GM19025 (cell line): ENCODE results near the gene FCGR1A.
A peak's percentile ranks its signal among the peaks of the same experiment; 100 is the strongest.
"Not testable (repeated sequence)": the region's sequence is repeated elsewhere in the genome, so short reads cannot be mapped to it uniquely, and the experiment has no call there.

Experiments used
- ATAC-seq: cut with Tn5 transposase; IDR thresholded peaks from one replicate; pipeline ENCODE4 v1.9.1; 2021; ENCODE audit warnings: mild to moderate bottlenecking, low read depth, moderate library complexity; ENCODE audit not compliant: unreplicated experiment

Gene FCGR1A

GRCh38 chr1:149831764-149832315, 49.3 kb downstream of the FCGR1A start:
- ATAC-seq, result not testable (repeated sequence)

- peak; percentile 64 for ATAC-seq
Measured at GRCh38 chr1:149832316-149833126, 50.0 kb downstream of the FCGR1A start.

- peak; percentile 12 for ATAC-seq
Measured at GRCh38 chr1:149833144-149833543, 50.6 kb downstream of the FCGR1A start.

GRCh38 chr1:149841149-149841548, 58.7 kb downstream of the FCGR1A start:
- not testable (repeated sequence) for ATAC-seq
